Right lobe of liver (tissue), 6 donors: ENCODE results near the gene EIF1AX. TPM values are rescaled to one million over a fixed set of nuclear protein-coding genes. Genes with fewer than 3 reads are reported as not detected.
A peak's percentile ranks its signal among the peaks of the same experiment; 100 is the strongest.
"Not testable (repeated sequence)": the region's sequence is repeated elsewhere in the genome, so short reads cannot be mapped to it uniquely, and the experiment has no call there.

Experiments used
- ATAC-seq, 4 donors: fragments of 200-7000 bp; cut with Tn5 transposase; one replicate each; pipeline ENCODE4 v1.9.1; 2020; ENCODE audit warnings: mild to moderate bottlenecking in 4 of 4, moderate library complexity in 4 of 4
- DNase-seq, 3 donors: peaks; one replicate each; pipeline ENCODE4 v3.0.0-alpha.2; 2020
- H3K27ac ChIP-seq, 3 donors: fragments of 200-600 bp; one replicate each; pipeline ENCODE4 v1.8.0; 2022
- H3K27me3 ChIP-seq, 2 donors: fragments of 200-600 bp; one replicate each; pipeline ENCODE4 v1.8.0; 2022
- H3K36me3 ChIP-seq, 4 donors: fragments of 200-600 bp; sonication (generic) in 1 of 4; one replicate each; pipeline versions ENCODE4 v1.5.1 to v1.8.0; 2017 to 2022; ENCODE audit warnings: control low read depth in 1 of 4
- H3K4me1 ChIP-seq, 4 donors: fragments of 200-600 bp; sonication (generic) in 1 of 4; one replicate each; pipeline versions ENCODE4 v1.5.1 to v1.8.0; 2017 to 2022; ENCODE audit warnings: control low read depth in 1 of 4
- H3K4me3 ChIP-seq, 3 donors: fragments of 200-600 bp; one replicate each; pipeline ENCODE4 v1.8.0; 2022
- H3K9me3 ChIP-seq, 4 donors: fragments of 200-600 bp; sonication (generic) in 1 of 4; one replicate each; pipeline versions ENCODE4 v1.5.1 to v1.8.0; 2017 to 2022; ENCODE audit warnings: control low read depth in 1 of 4
- POLR2A ChIP-seq: fragments of 450-650 bp; IDR thresholded peaks from one replicate; pipeline ENCODE4 v1.6.1; 2017; ENCODE audit warnings: antibody characterized with exemption, mild to moderate bottlenecking
- WGBS: methylation state at CpG from one replicate; pipeline ENCODE4 v1.1.6; 2018; ENCODE audit warnings: low coverage, low lambda C conversion rate; ENCODE audit not compliant: insufficient coverage; ENCODE audit errors: missing lambda C conversion rate; 5-methylcytosine and 5-hydroxymethylcytosine counted together
- intact Hi-C, 2 donors: fragments of 100-400 bp; cut with DNase I; formaldehyde crosslinking; loops; one replicate each; pipeline versions ENCODE4 v1.11.2 to v1.14.1; 2022
- total RNA-seq, 6 experiments: library from RNA; depleted of rRNA in 2 of 6; stranded (reverse); fragments of >200 nt in 2 of 6; fragmentation: NEBNext Ultra II Directional in 3 of 6; extraction: Animal tissue kit (Norgen Biotek cat#: 25700) in 3 of 6; gene quantifications; one replicate each; pipeline versions ENCODE4 v1.1.0 to v1.2.4, GENCODE V29; 2016 to 2023
- TF ChIP-seq, protein P1 (sequence below), 4 donors: fragments of 200-600 bp in 3 of 4; fragments of 450-650 bp in 1 of 4; IDR thresholded peaks; one replicate each; pipeline versions ENCODE4 v1.5.1 to v1.8.0; 2016 to 2022; ENCODE audit warnings: antibody characterized with exemption in 4 of 4, mild to moderate bottlenecking in 2 of 4
- donor health status: DM: no; HTN: yes; CAD: no.
- donor health status: DM: no; HTN: no; CAD: no.
- donor health status: DM: no; HTN: no; CAD: no.
- donor health status: DM: no; HTN: yes; CAD: no.
- donor health status: DM: no; HTN: yes; CAD: no.

EIF1AX gene
- total RNA-seq, 6 experiments from 2014 or later = 31.1 to 71.6 (median 44.4) TPM

DNA sequence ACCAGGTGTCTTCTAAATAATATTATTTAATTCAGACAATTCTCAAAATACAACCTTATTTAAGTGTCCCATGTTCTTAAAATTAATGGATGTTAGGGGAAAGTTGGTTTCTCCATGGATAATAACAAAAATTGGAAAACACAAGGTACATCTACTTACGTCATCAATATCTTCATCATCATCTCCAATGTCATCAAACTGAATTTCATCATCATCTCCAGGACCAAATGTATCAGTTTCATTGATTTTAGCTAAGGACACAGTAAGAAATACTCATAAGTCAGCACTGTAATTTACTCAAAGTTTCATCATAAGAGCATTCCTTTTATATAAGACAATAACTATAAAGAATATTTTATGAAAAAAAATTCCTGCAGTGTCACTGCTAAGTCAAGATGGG, 11.3 kb downstream of the EIF1AX start:
- no peak overlapping the region for H3K4me3 ChIP-seq
- WGBS = 94% methylated on average over 1 of the region's 1 CpG
- no peaks in the 10 kb centered on the region for H3K9me3 ChIP-seq
- H3K36me3 ChIP-seq = peaks cover 0 to 73% (median 28%) of the 10 kb centered on the region in 4 donors
- H3K27me3 ChIP-seq = no peaks in the 10 kb centered on the region
- intact Hi-C loops = no loop called here
- no peak for ATAC-seq
- H3K27ac ChIP-seq = no peak overlapping the region
- DNase-seq = no peak
- TF ChIP-seq POLR2A = no peak
- TF ChIP-seq, protein P1, sequence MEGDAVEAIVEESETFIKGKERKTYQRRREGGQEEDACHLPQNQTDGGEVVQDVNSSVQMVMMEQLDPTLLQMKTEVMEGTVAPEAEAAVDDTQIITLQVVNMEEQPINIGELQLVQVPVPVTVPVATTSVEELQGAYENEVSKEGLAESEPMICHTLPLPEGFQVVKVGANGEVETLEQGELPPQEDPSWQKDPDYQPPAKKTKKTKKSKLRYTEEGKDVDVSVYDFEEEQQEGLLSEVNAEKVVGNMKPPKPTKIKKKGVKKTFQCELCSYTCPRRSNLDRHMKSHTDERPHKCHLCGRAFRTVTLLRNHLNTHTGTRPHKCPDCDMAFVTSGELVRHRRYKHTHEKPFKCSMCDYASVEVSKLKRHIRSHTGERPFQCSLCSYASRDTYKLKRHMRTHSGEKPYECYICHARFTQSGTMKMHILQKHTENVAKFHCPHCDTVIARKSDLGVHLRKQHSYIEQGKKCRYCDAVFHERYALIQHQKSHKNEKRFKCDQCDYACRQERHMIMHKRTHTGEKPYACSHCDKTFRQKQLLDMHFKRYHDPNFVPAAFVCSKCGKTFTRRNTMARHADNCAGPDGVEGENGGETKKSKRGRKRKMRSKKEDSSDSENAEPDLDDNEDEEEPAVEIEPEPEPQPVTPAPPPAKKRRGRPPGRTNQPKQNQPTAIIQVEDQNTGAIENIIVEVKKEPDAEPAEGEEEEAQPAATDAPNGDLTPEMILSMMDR (IDR thresholded peaks at IDR 0.05) = no peak
- no peaks in the 10 kb centered on the region for H3K4me1 ChIP-seq

DNA sequence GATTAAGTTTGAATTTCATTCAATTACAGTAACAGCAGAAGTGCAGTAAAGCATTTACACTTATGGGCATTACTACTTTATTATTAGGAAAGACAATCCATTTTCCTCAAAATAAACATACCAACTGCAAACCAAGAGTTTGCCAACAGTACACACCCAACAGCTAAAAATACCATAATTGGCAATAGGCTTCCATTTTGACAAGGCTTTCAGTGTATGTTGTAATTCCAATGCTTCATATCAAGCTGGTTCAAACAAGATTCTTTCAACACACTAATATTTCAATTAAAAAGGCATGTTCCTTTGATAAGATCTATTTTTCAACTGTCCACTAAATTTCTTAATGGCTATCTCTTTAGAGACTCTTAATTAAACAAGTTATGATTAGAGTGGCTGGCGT, 12.1 kb downstream of the EIF1AX start:
- Histone ChIP-seq H3K9me3 (no peaks in the 10 kb centered on the region), H3K4me3 (no peak overlapping the region), H3K4me1 (no peaks in the 10 kb centered on the region), H3K27ac (no peak overlapping the region), H3K36me3 (peaks cover 0 to 65% (median 27%) of the 10 kb centered on the region in 4 donors), H3K27me3 (no peaks in the 10 kb centered on the region)
- intact Hi-C loops = no loop called here
- WGBS = 100% methylated on average over 1 of the region's 1 CpG
- DNase-seq (no peak), ATAC-seq (no peak)
- TF ChIP-seq, protein P1 (IDR thresholded peaks at IDR 0.05) = no peak
- no peak for TF ChIP-seq POLR2A

DNA sequence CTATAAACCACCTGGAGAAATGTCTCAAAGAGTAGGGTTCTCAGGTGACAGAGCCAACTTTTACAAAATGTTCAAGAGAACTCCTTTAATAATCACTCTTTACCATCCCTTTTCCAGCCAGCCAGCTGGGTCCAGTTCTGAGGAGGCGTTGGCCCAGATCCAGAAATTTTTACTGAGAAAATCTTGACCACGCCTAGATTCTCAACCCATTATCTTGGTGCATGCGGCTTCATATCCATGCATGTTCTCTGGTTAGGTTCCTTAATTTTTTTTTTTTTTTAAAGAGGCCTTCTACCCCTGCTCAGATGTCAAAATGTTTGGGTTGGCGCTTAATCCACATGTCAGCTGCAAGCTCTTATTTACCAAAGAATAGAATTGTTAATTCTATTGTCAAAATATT, 13.0 kb downstream of the EIF1AX start:
- H3K36me3 ChIP-seq = peaks cover 0 to 56% (median 24%) of the 10 kb centered on the region in 4 donors

GRCh38 chrX:20127440-20127839, 14.2 kb downstream of the EIF1AX start:
- H3K27ac ChIP-seq, DNase-seq, intact Hi-C loops, H3K27me3 ChIP-seq, H3K4me3 ChIP-seq, H3K9me3 ChIP-seq, H3K4me1 ChIP-seq: not testable (repeated sequence)
- peak; percentile 65 to 79 (median 74) for ATAC-seq
- TF ChIP-seq, protein P1 (IDR thresholded peaks at IDR 0.05) = peak in 3 of 4 donors; percentile 32 to 40 (median 39)
- H3K36me3 ChIP-seq = peaks cover 0 to 44% (median 17%) of the 10 kb centered on the region in 4 donors
- WGBS = 2% methylated on average over 3 of the region's 3 CpGs

More for the DNA sequence above, 13.0 kb downstream of the EIF1AX start:
- no peaks in the 10 kb centered on the region for H3K27me3 ChIP-seq
- intact Hi-C loops = no loop called here
- no peak for ATAC-seq
- H3K9me3 ChIP-seq = no peaks in the 10 kb centered on the region
- WGBS = 96% methylated on average over 4 of the region's 4 CpGs
- TF ChIP-seq, protein P1 (IDR thresholded peaks at IDR 0.05) = no peak
- TF ChIP-seq POLR2A = no peak
- DNase-seq = no peak
- H3K4me3 ChIP-seq = no peak overlapping the region
- no peaks in the 10 kb centered on the region for H3K4me1 ChIP-seq
- no peak overlapping the region for H3K27ac ChIP-seq

DNA sequence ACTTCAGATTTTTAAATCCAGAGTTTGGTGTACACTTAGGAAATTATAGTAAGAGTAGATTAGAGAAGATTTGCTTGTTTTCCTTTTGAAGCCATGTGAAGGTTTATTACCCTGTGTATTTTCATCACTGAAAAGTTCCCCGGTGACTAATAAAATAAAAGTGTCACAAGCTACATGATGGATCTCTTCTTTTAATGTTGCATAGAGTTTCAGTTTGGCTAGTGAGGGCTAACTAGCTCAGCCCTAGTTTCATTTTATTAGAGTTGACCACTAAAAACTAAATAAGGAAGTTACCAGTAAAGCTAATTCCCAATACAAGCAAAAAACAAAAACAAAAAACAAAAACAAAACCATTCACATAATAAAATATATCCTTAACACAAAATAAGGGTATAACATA, 14.8 kb downstream of the EIF1AX start:
- WGBS = 80% methylated on average over 1 of the region's 1 CpG

More for the DNA sequence above, 14.8 kb downstream of the EIF1AX start:
- peaks cover 0 to 38% (median 14%) of the 10 kb centered on the region in 4 donors for H3K36me3 ChIP-seq
- H3K27ac ChIP-seq, H3K4me1 ChIP-seq, ATAC-seq, H3K9me3 ChIP-seq, H3K4me3 ChIP-seq, H3K27me3 ChIP-seq, DNase-seq, intact Hi-C loops: not testable (repeated sequence)
